ENCODE measurements around the gene COG1. TPM values are rescaled to one million over a fixed set of nuclear protein-coding genes. Genes with fewer than 3 reads are reported as not detected.

Gene COG1
- total RNA-seq, 1 donor from 2014 or later = 35.8 TPM

- no peak overlapping the region for H3K4me3 Mint-ChIP-seq
- no peaks in the 10 kb centered on the region for H3K4me1 Mint-ChIP-seq
- no peak for DNase-seq (ENCODE audit: low read depth, low spot score)
Measured at GRCh38 chr17:73249700-73250099, 56.8 kb downstream of the COG1 start.

GRCh38 chr17:73250851-73251640 lies 58.2 kb downstream of the COG1 start:
- H3K36me3 Mint-ChIP-seq (ENCODE audit: low read depth) = peaks cover 2% of the 10 kb centered on the region
- no peak overlapping the region for H3K4me3 Mint-ChIP-seq
- no peak overlapping the region for H3K27ac Mint-ChIP-seq (ENCODE audit: unreplicated experiment)
- peaks cover 6% of the 10 kb centered on the region for H3K4me1 Mint-ChIP-seq
- no peak for DNase-seq (ENCODE audit: low read depth, low spot score)
- TF ChIP-seq CTCF (conservative IDR thresholded peaks at IDR 0.05) = no peak
- no peaks in the 10 kb centered on the region for H3K9me3 Mint-ChIP-seq
- peaks cover 8% of the 10 kb centered on the region for H3K27me3 Mint-ChIP-seq (ENCODE audit: low read depth)

More at GRCh38 chr17:73249700-73250099, 56.8 kb downstream of the COG1 start:
- TF ChIP-seq CTCF (conservative IDR thresholded peaks at IDR 0.05) = no peak
- H3K27ac Mint-ChIP-seq (ENCODE audit: unreplicated experiment) = no peak overlapping the region
- H3K9me3 Mint-ChIP-seq = no peaks in the 10 kb centered on the region
- H3K36me3 Mint-ChIP-seq (ENCODE audit: low read depth) = peaks cover 2% of the 10 kb centered on the region
- H3K27me3 Mint-ChIP-seq (ENCODE audit: low read depth) = peaks cover 4% of the 10 kb centered on the region

- peaks cover 8% of the 10 kb centered on the region for H3K27me3 Mint-ChIP-seq (ENCODE audit: low read depth)
- H3K9me3 Mint-ChIP-seq = no peaks in the 10 kb centered on the region
- H3K4me1 Mint-ChIP-seq = peaks cover 7% of the 10 kb centered on the region
- TF ChIP-seq CTCF (conservative IDR thresholded peaks at IDR 0.05) = no peak
- no peak overlapping the region for H3K4me3 Mint-ChIP-seq
- H3K36me3 Mint-ChIP-seq (ENCODE audit: low read depth) = peaks cover 2% of the 10 kb centered on the region
- no peak overlapping the region for H3K27ac Mint-ChIP-seq (ENCODE audit: unreplicated experiment)
- no peak for DNase-seq (ENCODE audit: low read depth, low spot score)
Measured at GRCh38 chr17:73251871-73252270, 59.0 kb downstream of the COG1 start.

GRCh38 chr17:73255671-73256181 lies 62.9 kb downstream of the COG1 start:
- no peak overlapping the region for H3K27ac Mint-ChIP-seq (ENCODE audit: unreplicated experiment)
- H3K36me3 Mint-ChIP-seq (ENCODE audit: low read depth) = no peaks in the 10 kb centered on the region
- H3K4me1 Mint-ChIP-seq = peaks cover 10% of the 10 kb centered on the region
- no peaks in the 10 kb centered on the region for H3K9me3 Mint-ChIP-seq
- no peak overlapping the region for H3K4me3 Mint-ChIP-seq
- peak; percentile 100 for TF ChIP-seq CTCF (conservative IDR thresholded peaks at IDR 0.05)
- DNase-seq (ENCODE audit: low read depth, low spot score) = peak; percentile 78
- peaks cover 32% of the 10 kb centered on the region for H3K27me3 Mint-ChIP-seq (ENCODE audit: low read depth)

DNA sequence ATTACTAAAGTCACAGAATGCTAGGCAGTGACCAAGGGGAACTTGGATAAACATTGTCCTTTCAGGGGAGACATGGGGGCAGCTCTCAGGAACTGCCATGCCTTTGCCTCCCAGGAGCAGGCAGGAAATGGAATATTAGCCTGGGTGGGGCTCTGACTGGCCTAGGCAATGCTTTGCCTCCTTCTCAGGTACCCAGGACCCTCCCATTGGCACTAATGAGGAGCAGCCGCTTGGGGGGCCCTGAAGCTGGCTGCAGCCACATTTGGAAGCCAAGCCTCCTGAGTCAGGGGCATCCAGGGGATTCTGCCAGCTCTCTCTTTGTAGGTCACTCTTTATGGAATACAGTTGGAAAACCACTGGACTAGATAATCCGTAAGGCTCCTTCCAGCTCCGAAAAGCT lies 63.4 kb downstream of the COG1 start:
- H3K27me3 Mint-ChIP-seq (ENCODE audit: low read depth) = peaks cover 33% of the 10 kb centered on the region
- no peak overlapping the region for H3K27ac Mint-ChIP-seq (ENCODE audit: unreplicated experiment)

More for the DNA sequence above, 63.4 kb downstream of the COG1 start:
- peaks cover 10% of the 10 kb centered on the region for H3K4me1 Mint-ChIP-seq
- DNase-seq (ENCODE audit: low read depth, low spot score) = no peak
- no peak for TF ChIP-seq CTCF (conservative IDR thresholded peaks at IDR 0.05)
- no peaks in the 10 kb centered on the region for H3K36me3 Mint-ChIP-seq (ENCODE audit: low read depth)
- H3K4me3 Mint-ChIP-seq = no peak overlapping the region
- H3K9me3 Mint-ChIP-seq = no peaks in the 10 kb centered on the region
